Measurements from ENCODE around the gene NAT16. TPM values are rescaled to one million over a fixed set of nuclear protein-coding genes. Genes with fewer than 3 reads are reported as not detected.

NAT16 gene
- total and polyA plus RNA-seq, 10 donors = not detected

GRCh38 chr7:101170617-101171441, 9.3 kb downstream of the NAT16 start:
- intact Hi-C loops (cut with DNase I; ENCODE audit: low total_unique reads) = no loop called here
- Histone ChIP-seq H3K4me1 (peaks cover 32 to 73% (median 57%) of the 10 kb centered on the region in 6 donors), H3K27ac (no peak overlapping the region), H3K27me3 (replicated peaks in 1 of 7) (peaks cover 28 to 100% (median 100%) of the 10 kb centered on the region in 7 donors), H3K9me3 (peaks cover 0 to 4% (median 0%) of the 10 kb centered on the region in 8 donors), H3K36me3 (no peaks in the 10 kb centered on the region), H3K4me3 (no peak overlapping the region)
- 3 to 8% (median 5%) methylated on average over 15 to 17 of the region's 17 CpGs for WGBS, 5 donors
- no peak for DNase-seq
- no peak for TF ChIP-seq POLR2AphosphoS5 (IDR thresholded peaks at IDR 0.05)
- no peak for TF ChIP-seq CTCF (IDR thresholded peaks at IDR 0.05 in 8 of 11, conservative IDR thresholded peaks at IDR 0.05 in 3 of 11)
- no peak for TF ChIP-seq POLR2A (IDR thresholded peaks at IDR 0.05)

DNA sequence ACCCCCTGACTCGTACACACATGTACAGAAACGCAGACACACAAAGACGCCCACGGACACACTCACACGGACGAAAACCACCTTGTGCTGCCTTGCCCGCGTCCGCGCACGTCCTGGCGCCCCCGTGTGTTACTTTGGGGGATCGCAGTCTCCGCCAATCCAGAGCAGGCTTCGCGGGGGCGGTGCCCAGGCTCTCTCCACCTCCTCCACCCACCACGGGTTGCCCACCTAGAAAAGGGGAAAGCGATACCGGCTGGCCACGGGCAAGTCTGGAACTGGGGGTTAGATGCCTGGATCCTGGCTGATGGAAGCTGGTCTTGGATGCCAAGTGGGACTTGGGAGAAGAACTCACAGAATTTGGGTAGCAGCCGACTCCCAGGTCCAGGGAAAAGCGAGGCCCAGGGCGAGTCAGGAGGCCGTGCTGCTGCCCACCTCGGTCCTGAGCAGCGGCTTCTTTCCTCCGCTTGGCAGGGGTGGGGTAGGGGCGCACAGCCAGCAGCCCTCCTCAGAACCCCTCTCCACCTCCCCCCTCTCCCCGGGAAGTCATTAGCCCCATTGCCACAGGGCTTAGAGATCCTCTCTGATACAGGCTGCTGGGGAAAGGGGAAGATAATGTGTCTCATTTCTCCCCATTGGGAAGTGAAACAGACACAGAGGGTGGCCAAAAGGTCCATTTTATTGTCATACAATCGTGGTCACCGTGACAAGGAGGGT, 10.1 kb downstream of the NAT16 start:
- TF ChIP-seq CTCF (IDR thresholded peaks at IDR 0.05 in 8 of 11, conservative IDR thresholded peaks at IDR 0.05 in 3 of 11) = peak; percentile 56 to 95 (median 85)
- TF ChIP-seq POLR2A (IDR thresholded peaks at IDR 0.05) = no peak
- TF ChIP-seq POLR2AphosphoS5 (IDR thresholded peaks at IDR 0.05) = peak in 2 of 3 donors; percentile 51 to 60
- H3K4me1 ChIP-seq = peaks cover 41 to 82% (median 65%) of the 10 kb centered on the region in 6 donors
- peaks cover 0 to 9% (median 0%) of the 10 kb centered on the region in 8 donors for H3K9me3 ChIP-seq
- DNase-seq = peak; percentile 93
- no peak overlapping the region for H3K27ac ChIP-seq
- H3K27me3 ChIP-seq (replicated peaks in 1 of 7) = peaks cover 26 to 100% (median 100%) of the 10 kb centered on the region in 7 donors
- H3K4me3 ChIP-seq = no peak overlapping the region
- H3K36me3 ChIP-seq = no peaks in the 10 kb centered on the region
- intact Hi-C loops (cut with DNase I; ENCODE audit: low total_unique reads) = no loop called here
- WGBS, 5 donors = 0 to 6% (median 3%) methylated on average over 25 to 33 of the region's 33 CpGs

GRCh38 chr7:101169110-101169837, 10.8 kb downstream of the NAT16 start:
- Histone ChIP-seq H3K4me3 (no peak overlapping the region), H3K9me3 (peaks cover 0 to 9% (median 0%) of the 10 kb centered on the region in 8 donors), H3K27ac (no peak overlapping the region), H3K27me3 (replicated peaks in 1 of 7) (peaks cover 22 to 100% (median 100%) of the 10 kb centered on the region in 7 donors), H3K36me3 (no peaks in the 10 kb centered on the region), H3K4me1 (peaks cover 47 to 84% (median 69%) of the 10 kb centered on the region in 6 donors)
- DNase-seq = no peak
- intact Hi-C loops (cut with DNase I; ENCODE audit: low total_unique reads) = no loop called here
- whole genome bisulfite sequencing, 5 donors = 3 to 6% (median 4%) methylated on average over 17 to 18 of the region's 18 CpGs
- no peak for TF ChIP-seq CTCF (IDR thresholded peaks at IDR 0.05 in 8 of 11, conservative IDR thresholded peaks at IDR 0.05 in 3 of 11)
- TF ChIP-seq POLR2A (IDR thresholded peaks at IDR 0.05) = no peak
- TF ChIP-seq POLR2AphosphoS5 (IDR thresholded peaks at IDR 0.05) = no peak
